ENCODE data around the gene VPS41.

Gene VPS41

GRCh38 chr7:38727184-38727940 is 181.6 kb downstream of the VPS41 start:
- DNase-seq (ENCODE audit: low spot score), result no peak

GRCh38 chr7:38723327-38723726 is 185.7 kb downstream of the VPS41 start:
- DNase-seq (ENCODE audit: low spot score), result no peak

- DNase-seq (ENCODE audit: low spot score), result no peak
These were observed 192.6 kb downstream of the VPS41 start for GRCh38 chr7:38716397-38716796.

- DNase-seq (ENCODE audit: low spot score), result no peak
These were observed 199.9 kb downstream of the VPS41 start for GRCh38 chr7:38709123-38709522.

GRCh38 chr7:38704751-38705150 is 204.2 kb downstream of the VPS41 start:
- no peak for DNase-seq (ENCODE audit: low spot score)

GRCh38 chr7:38704041-38704547 is 204.9 kb downstream of the VPS41 start:
- no peak for DNase-seq (ENCODE audit: low spot score)

- DNase-seq (ENCODE audit: low spot score), result no peak
These were observed 205.9 kb downstream of the VPS41 start for GRCh38 chr7:38703093-38703492.

- no peak for DNase-seq (ENCODE audit: low spot score)
These were observed 206.9 kb downstream of the VPS41 start for GRCh38 chr7:38702002-38702535.

GRCh38 chr7:38700116-38700515 is 208.9 kb downstream of the VPS41 start:
- DNase-seq (ENCODE audit: low spot score), result no peak

GRCh38 chr7:38699471-38699870 is 209.5 kb downstream of the VPS41 start:
- no peak for DNase-seq (ENCODE audit: low spot score)

GRCh38 chr7:38694326-38694725 is 214.7 kb downstream of the VPS41 start:
- no peak for DNase-seq (ENCODE audit: low spot score)

GRCh38 chr7:38686888-38687287 is 222.1 kb downstream of the VPS41 start:
- no peak for DNase-seq (ENCODE audit: low spot score)

- no peak for DNase-seq (ENCODE audit: low spot score)
These were observed 223.1 kb downstream of the VPS41 start for GRCh38 chr7:38685851-38686250.

GRCh38 chr7:38682606-38683005 is 226.4 kb downstream of the VPS41 start:
- DNase-seq (ENCODE audit: low spot score), result no peak

GRCh38 chr7:38681882-38682281 is 227.1 kb downstream of the VPS41 start:
- DNase-seq (ENCODE audit: low spot score), result no peak

GRCh38 chr7:38679419-38679818 is 229.6 kb downstream of the VPS41 start:
- DNase-seq (ENCODE audit: low spot score), result no peak

GRCh38 chr7:38678698-38679054 is 230.3 kb downstream of the VPS41 start:
- DNase-seq (ENCODE audit: low spot score), result no peak

GRCh38 chr7:38677981-38678697 is 230.9 kb downstream of the VPS41 start:
- DNase-seq (ENCODE audit: low spot score), result no peak

GRCh38 chr7:38675494-38676106 is 233.4 kb downstream of the VPS41 start:
- DNase-seq (ENCODE audit: low spot score), result no peak

- DNase-seq (ENCODE audit: low spot score), result no peak
These were observed 234.5 kb downstream of the VPS41 start for GRCh38 chr7:38674513-38674912.

GRCh38 chr7:38673795-38674194 is 235.2 kb downstream of the VPS41 start:
- no peak for DNase-seq (ENCODE audit: low spot score)
